ENCODE data around the gene UBE2H. TPM values are rescaled to one million over a fixed set of nuclear protein-coding genes. Genes with fewer than 3 reads are reported as not detected.
"Not testable (repeated sequence)": the region's sequence is repeated elsewhere in the genome, so short reads cannot be mapped to it uniquely, and the experiment has no call there.

The UBE2H gene
- polyA plus RNA-seq, 1 donor = 45.5 TPM

- no CpG with 5 or more reads among the region's 9 CpGs for WGBS (ENCODE audit: insufficient coverage, low lambda C conversion rate)
- no peaks in the 10 kb centered on the region for H3K9me3 ChIP-seq (ENCODE audit: control insufficient read depth, low read depth, low read length)
These were observed 125.2 kb downstream of the UBE2H start for GRCh38 chr7:129827467-129827990.

GRCh38 chr7:129826895-129827294 lies 125.9 kb downstream of the UBE2H start:
- DNase-seq; H3K36me3 ChIP-seq (ENCODE audit: control insufficient read depth, insufficient read depth, low read length); H3K27ac ChIP-seq (ENCODE audit: low read length); H3K27me3 ChIP-seq (ENCODE audit: control insufficient read depth, insufficient read depth, low read length); H3K9me3 ChIP-seq (ENCODE audit: control insufficient read depth, low read depth, low read length); H3K4me1 ChIP-seq (ENCODE audit: control insufficient read depth, insufficient read depth, low read length); H3K4me3 ChIP-seq (ENCODE audit: low read length): not testable (repeated sequence)
- 100% methylated on average over 2 of the region's 10 CpGs for whole genome bisulfite sequencing (ENCODE audit: insufficient coverage, low lambda C conversion rate)

More at GRCh38 chr7:129827467-129827990, 125.2 kb downstream of the UBE2H start:
- Histone ChIP-seq H3K4me3 (ENCODE audit: low read length) (no peak overlapping the region), H3K27ac (ENCODE audit: low read length) (no peak overlapping the region), H3K27me3 (ENCODE audit: control insufficient read depth, insufficient read depth, low read length) (no peaks in the 10 kb centered on the region), H3K36me3 (ENCODE audit: control insufficient read depth, insufficient read depth, low read length) (peaks cover 6% of the 10 kb centered on the region), H3K4me1 (ENCODE audit: control insufficient read depth, insufficient read depth, low read length) (peaks cover 5% of the 10 kb centered on the region)
- no peak for DNase-seq

- peak; percentile 76 to 81 for DNase-seq
- peaks cover 5% of the 10 kb centered on the region for H3K4me1 ChIP-seq (ENCODE audit: control insufficient read depth, insufficient read depth, low read length)
- no peaks in the 10 kb centered on the region for H3K27me3 ChIP-seq (ENCODE audit: control insufficient read depth, insufficient read depth, low read length)
- H3K36me3 ChIP-seq (ENCODE audit: control insufficient read depth, insufficient read depth, low read length) = no peaks in the 10 kb centered on the region
- peak overlapping the region; percentile 65 for H3K4me3 ChIP-seq (ENCODE audit: low read length)
- H3K9me3 ChIP-seq (ENCODE audit: control insufficient read depth, low read depth, low read length) = no peaks in the 10 kb centered on the region
- no CpG with 5 or more reads among the region's 52 CpGs for WGBS (ENCODE audit: insufficient coverage, low lambda C conversion rate)
- H3K27ac ChIP-seq (ENCODE audit: low read length) = peak overlapping the region; percentile 50
These were observed 127.4 kb downstream of the UBE2H start for GRCh38 chr7:129825209-129825970.

- no peaks in the 10 kb centered on the region for H3K36me3 ChIP-seq (ENCODE audit: control insufficient read depth, insufficient read depth, low read length)
- no peaks in the 10 kb centered on the region for H3K9me3 ChIP-seq (ENCODE audit: control insufficient read depth, low read depth, low read length)
- peak; percentile 47 to 72 for DNase-seq
- 100% methylated on average over 1 of the region's 28 CpGs for WGBS (ENCODE audit: insufficient coverage, low lambda C conversion rate)
- peak overlapping the region; percentile 39 for H3K27ac ChIP-seq (ENCODE audit: low read length)
- no peaks in the 10 kb centered on the region for H3K27me3 ChIP-seq (ENCODE audit: control insufficient read depth, insufficient read depth, low read length)
- peaks cover 5% of the 10 kb centered on the region for H3K4me1 ChIP-seq (ENCODE audit: control insufficient read depth, insufficient read depth, low read length)
- H3K4me3 ChIP-seq (ENCODE audit: low read length) = peak overlapping the region; percentile 65
These were observed 128.2 kb downstream of the UBE2H start for GRCh38 chr7:129824291-129825208.

GRCh38 chr7:129823143-129823542 lies 129.6 kb downstream of the UBE2H start:
- not testable (repeated sequence) for H3K9me3 ChIP-seq (ENCODE audit: control insufficient read depth, low read depth, low read length); DNase-seq; H3K4me3 ChIP-seq (ENCODE audit: low read length); H3K4me1 ChIP-seq (ENCODE audit: control insufficient read depth, insufficient read depth, low read length); H3K36me3 ChIP-seq (ENCODE audit: control insufficient read depth, insufficient read depth, low read length); H3K27ac ChIP-seq (ENCODE audit: low read length); H3K27me3 ChIP-seq (ENCODE audit: control insufficient read depth, insufficient read depth, low read length)
- WGBS (ENCODE audit: insufficient coverage, low lambda C conversion rate) = no CpG with 5 or more reads among the region's 5 CpGs

- no peaks in the 10 kb centered on the region for H3K27me3 ChIP-seq (ENCODE audit: control insufficient read depth, insufficient read depth, low read length)
- H3K4me3 ChIP-seq (ENCODE audit: low read length) = no peak overlapping the region
- peaks cover 5% of the 10 kb centered on the region for H3K4me1 ChIP-seq (ENCODE audit: control insufficient read depth, insufficient read depth, low read length)
- DNase-seq = no peak
- WGBS (ENCODE audit: insufficient coverage, low lambda C conversion rate) = no CpG with 5 or more reads among the region's 2 CpGs
- H3K36me3 ChIP-seq (ENCODE audit: control insufficient read depth, insufficient read depth, low read length) = no peaks in the 10 kb centered on the region
- H3K27ac ChIP-seq (ENCODE audit: low read length) = no peak overlapping the region
- H3K9me3 ChIP-seq (ENCODE audit: control insufficient read depth, low read depth, low read length) = no peaks in the 10 kb centered on the region
These were observed 131.3 kb downstream of the UBE2H start for GRCh38 chr7:129821476-129821875.

- Histone ChIP-seq H3K36me3 (ENCODE audit: control insufficient read depth, insufficient read depth, low read length) (no peaks in the 10 kb centered on the region), H3K27me3 (ENCODE audit: control insufficient read depth, insufficient read depth, low read length) (no peaks in the 10 kb centered on the region), H3K27ac (ENCODE audit: low read length) (no peak overlapping the region), H3K4me3 (ENCODE audit: low read length) (no peak overlapping the region), H3K4me1 (ENCODE audit: control insufficient read depth, insufficient read depth, low read length) (no peaks in the 10 kb centered on the region), H3K9me3 (ENCODE audit: control insufficient read depth, low read depth, low read length) (no peaks in the 10 kb centered on the region)
- DNase-seq = no peak
- WGBS (ENCODE audit: insufficient coverage, low lambda C conversion rate) = no CpG with 5 or more reads among the region's 3 CpGs
These were observed 136.0 kb downstream of the UBE2H start for GRCh38 chr7:129816742-129817141.

GRCh38 chr7:129807863-129808262 lies 144.9 kb downstream of the UBE2H start:
- no peak overlapping the region for H3K27ac ChIP-seq (ENCODE audit: low read length)
- no peaks in the 10 kb centered on the region for H3K4me1 ChIP-seq (ENCODE audit: control insufficient read depth, insufficient read depth, low read length)
- no peak overlapping the region for H3K4me3 ChIP-seq (ENCODE audit: low read length)
- no peaks in the 10 kb centered on the region for H3K9me3 ChIP-seq (ENCODE audit: control insufficient read depth, low read depth, low read length)
- H3K27me3 ChIP-seq (ENCODE audit: control insufficient read depth, insufficient read depth, low read length) = no peaks in the 10 kb centered on the region
- H3K36me3 ChIP-seq (ENCODE audit: control insufficient read depth, insufficient read depth, low read length) = no peaks in the 10 kb centered on the region
- no peak for DNase-seq
- WGBS (ENCODE audit: insufficient coverage, low lambda C conversion rate) = no CpG with 5 or more reads among the region's 3 CpGs

GRCh38 chr7:129804890-129805719 lies 147.7 kb downstream of the UBE2H start:
- DNase-seq = no peak

More at GRCh38 chr7:129804890-129805719, 147.7 kb downstream of the UBE2H start:
- Histone ChIP-seq H3K36me3 (ENCODE audit: control insufficient read depth, insufficient read depth, low read length) (no peaks in the 10 kb centered on the region), H3K4me3 (ENCODE audit: low read length) (no peak overlapping the region), H3K27ac (ENCODE audit: low read length) (no peak overlapping the region), H3K9me3 (ENCODE audit: control insufficient read depth, low read depth, low read length) (no peaks in the 10 kb centered on the region), H3K4me1 (ENCODE audit: control insufficient read depth, insufficient read depth, low read length) (no peaks in the 10 kb centered on the region), H3K27me3 (ENCODE audit: control insufficient read depth, insufficient read depth, low read length) (peaks cover 7% of the 10 kb centered on the region)
- WGBS (ENCODE audit: insufficient coverage, low lambda C conversion rate) = no CpG with 5 or more reads among the region's 11 CpGs
